Stimulated activated naive B cell treated with anti-CD40 and anti-IgM and Interleukin-4, amounts not matched to agents 10 μg/mL and 1 μg/mL and 100 μg/mL, for 72 hours (primary cell): ENCODE measurements around the gene INHBA.
A peak's percentile ranks its signal among the peaks of the same experiment; 100 is the strongest.

Experiments
- ATAC-seq, 2 donors: fragments of 150-1000 bp; cut with Tn5 transposase; replicated peaks; 2 replicates each; pipeline ENCODE4 v1.10.0; 2021; ENCODE audit warnings: moderate library complexity in 1 of 2
- DNase-seq: peaks from one replicate; pipeline ENCODE4 v3.0.0; 2021
- H3K27ac Mint-ChIP-seq: one replicate; pipeline ENCODE4 v1.8.0; 2022; ENCODE audit warnings: mild to moderate bottlenecking, mixed read lengths
- H3K27me3 Mint-ChIP-seq, 2 donors: one replicate each; pipeline ENCODE4 v1.8.0; 2022; ENCODE audit warnings: mixed read lengths in 2 of 2
- H3K36me3 Mint-ChIP-seq, 2 donors: one replicate each; pipeline ENCODE4 v1.8.0; 2022; ENCODE audit warnings: mixed read lengths in 2 of 2, mild to moderate bottlenecking in 1 of 2
- H3K4me1 Mint-ChIP-seq, 2 donors: one replicate each; pipeline ENCODE4 v1.8.0; 2022; ENCODE audit warnings: mixed read lengths in 2 of 2, mild to moderate bottlenecking in 1 of 2
- H3K4me3 Mint-ChIP-seq, 2 donors: one replicate each; pipeline ENCODE4 v1.8.0; 2022; ENCODE audit warnings: mild to moderate bottlenecking in 2 of 2, mixed read lengths in 2 of 2, moderate library complexity in 1 of 2
- H3K9me3 Mint-ChIP-seq, 2 donors: one replicate each; pipeline ENCODE4 v1.8.0; 2022; ENCODE audit warnings: mixed read lengths in 2 of 2, mild to moderate bottlenecking in 1 of 2

INHBA gene

GRCh38 chr7:41689815-41690214 is 13.1 kb downstream of the INHBA start:
- Mint-ChIP-seq H3K27ac (no peak overlapping the region), H3K27me3 (peaks cover 8 to 13% of the 10 kb centered on the region in 2 donors), H3K36me3 (no peaks in the 10 kb centered on the region), H3K9me3 (no peaks in the 10 kb centered on the region), H3K4me1 (peaks cover 0 to 6% of the 10 kb centered on the region in 2 donors), H3K4me3 (no peak overlapping the region)
- DNase-seq (no peak), ATAC-seq (no peak)

- ATAC-seq = no peak
- Mint-ChIP-seq H3K4me3 (no peak overlapping the region), H3K27me3 (peaks cover 4 to 5% of the 10 kb centered on the region in 2 donors), H3K27ac (no peak overlapping the region), H3K4me1 (peaks cover 0 to 6% of the 10 kb centered on the region in 2 donors), H3K9me3 (no peaks in the 10 kb centered on the region), H3K36me3 (no peaks in the 10 kb centered on the region)
- DNase-seq = no peak
Observed at GRCh38 chr7:41688906-41689305, 14.0 kb downstream of the INHBA start.

GRCh38 chr7:41688012-41688625 is 14.8 kb downstream of the INHBA start:
- H3K36me3 Mint-ChIP-seq = no peaks in the 10 kb centered on the region
- DNase-seq = no peak
- peaks cover 0 to 4% of the 10 kb centered on the region in 2 donors for H3K27me3 Mint-ChIP-seq
- H3K4me1 Mint-ChIP-seq = peaks cover 0 to 6% of the 10 kb centered on the region in 2 donors
- no peak overlapping the region for H3K27ac Mint-ChIP-seq
- H3K4me3 Mint-ChIP-seq = no peak overlapping the region
- no peak for ATAC-seq
- no peaks in the 10 kb centered on the region for H3K9me3 Mint-ChIP-seq

- DNase-seq = no peak
- Mint-ChIP-seq H3K27me3 (peaks cover 0 to 5% of the 10 kb centered on the region in 2 donors), H3K27ac (no peak overlapping the region), H3K4me3 (no peak overlapping the region), H3K36me3 (no peaks in the 10 kb centered on the region), H3K4me1 (peaks cover 0 to 3% of the 10 kb centered on the region in 2 donors), H3K9me3 (peaks cover 0 to 1% of the 10 kb centered on the region in 2 donors)
- peak; percentile 72 to 73 for ATAC-seq
Observed at GRCh38 chr7:41685684-41686083, 17.2 kb downstream of the INHBA start.

GRCh38 chr7:41682422-41682821 is 20.5 kb downstream of the INHBA start:
- Mint-ChIP-seq H3K4me1 (no peaks in the 10 kb centered on the region), H3K9me3 (peaks cover 0 to 1% of the 10 kb centered on the region in 2 donors), H3K27me3 (peaks cover 0 to 8% of the 10 kb centered on the region in 2 donors), H3K36me3 (no peaks in the 10 kb centered on the region), H3K27ac (no peak overlapping the region), H3K4me3 (no peak overlapping the region)
- no peak for ATAC-seq
- DNase-seq = no peak

GRCh38 chr7:41679566-41679965 is 23.3 kb downstream of the INHBA start:
- Mint-ChIP-seq H3K9me3 (peaks cover 0 to 1% of the 10 kb centered on the region in 2 donors), H3K27me3 (peaks cover 0 to 8% of the 10 kb centered on the region in 2 donors)
- ATAC-seq = no peak

GRCh38 chr7:41674505-41675023 is 28.3 kb downstream of the INHBA start:
- H3K27me3 Mint-ChIP-seq = no peaks in the 10 kb centered on the region
- no peaks in the 10 kb centered on the region for H3K36me3 Mint-ChIP-seq
- ATAC-seq (no peak), DNase-seq (no peak)
- H3K4me3 Mint-ChIP-seq = no peak overlapping the region
- H3K27ac Mint-ChIP-seq = no peak overlapping the region
- no peaks in the 10 kb centered on the region for H3K4me1 Mint-ChIP-seq
- H3K9me3 Mint-ChIP-seq = no peaks in the 10 kb centered on the region

More at GRCh38 chr7:41679566-41679965, 23.3 kb downstream of the INHBA start:
- no peaks in the 10 kb centered on the region for H3K36me3 Mint-ChIP-seq
- H3K4me1 Mint-ChIP-seq = no peaks in the 10 kb centered on the region
- no peak for DNase-seq
- no peak overlapping the region for H3K4me3 Mint-ChIP-seq
- H3K27ac Mint-ChIP-seq = no peak overlapping the region

- Mint-ChIP-seq H3K9me3 (no peaks in the 10 kb centered on the region), H3K4me3 (no peak overlapping the region), H3K27me3 (peaks cover 0 to 4% of the 10 kb centered on the region in 2 donors), H3K4me1 (no peaks in the 10 kb centered on the region), H3K36me3 (no peaks in the 10 kb centered on the region), H3K27ac (no peak overlapping the region)
- ATAC-seq (no peak), DNase-seq (no peak)
Observed at GRCh38 chr7:41661596-41661995, 41.3 kb downstream of the INHBA start.

- no peak for DNase-seq
- no peaks in the 10 kb centered on the region for H3K4me1 Mint-ChIP-seq
- H3K9me3 Mint-ChIP-seq = no peaks in the 10 kb centered on the region
Observed at GRCh38 chr7:41659539-41659938, 43.4 kb downstream of the INHBA start.

GRCh38 chr7:41656366-41656765 is 46.5 kb downstream of the INHBA start:
- H3K4me1 Mint-ChIP-seq = no peaks in the 10 kb centered on the region
- H3K36me3 Mint-ChIP-seq = no peaks in the 10 kb centered on the region
- DNase-seq (no peak), ATAC-seq (no peak)
- no peak overlapping the region for H3K4me3 Mint-ChIP-seq
- H3K27ac Mint-ChIP-seq = no peak overlapping the region
- H3K9me3 Mint-ChIP-seq = no peaks in the 10 kb centered on the region
- peaks cover 15 to 28% of the 10 kb centered on the region in 2 donors for H3K27me3 Mint-ChIP-seq

More at GRCh38 chr7:41659539-41659938, 43.4 kb downstream of the INHBA start:
- no peak for ATAC-seq
- Mint-ChIP-seq H3K4me3 (no peak overlapping the region), H3K27ac (no peak overlapping the region), H3K27me3 (peaks cover 0 to 6% of the 10 kb centered on the region in 2 donors), H3K36me3 (no peaks in the 10 kb centered on the region)

GRCh38 chr7:41655426-41655825 is 47.5 kb downstream of the INHBA start:
- H3K27ac Mint-ChIP-seq = no peak overlapping the region
- H3K4me3 Mint-ChIP-seq = no peak overlapping the region
- H3K36me3 Mint-ChIP-seq = no peaks in the 10 kb centered on the region
- DNase-seq (no peak), ATAC-seq (no peak)
- H3K9me3 Mint-ChIP-seq = no peaks in the 10 kb centered on the region
- peaks cover 15 to 28% of the 10 kb centered on the region in 2 donors for H3K27me3 Mint-ChIP-seq
- no peaks in the 10 kb centered on the region for H3K4me1 Mint-ChIP-seq

GRCh38 chr7:41652267-41652666 is 50.6 kb downstream of the INHBA start:
- no peaks in the 10 kb centered on the region for H3K36me3 Mint-ChIP-seq
- H3K9me3 Mint-ChIP-seq = no peaks in the 10 kb centered on the region
- peaks cover 19 to 34% of the 10 kb centered on the region in 2 donors for H3K27me3 Mint-ChIP-seq
- no peak for ATAC-seq
- no peak overlapping the region for H3K4me3 Mint-ChIP-seq
- H3K4me1 Mint-ChIP-seq = no peaks in the 10 kb centered on the region
- H3K27ac Mint-ChIP-seq = no peak overlapping the region
- no peak for DNase-seq

- Mint-ChIP-seq H3K27me3 (peaks cover 14 to 23% of the 10 kb centered on the region in 2 donors), H3K36me3 (no peaks in the 10 kb centered on the region), H3K4me1 (no peaks in the 10 kb centered on the region), H3K9me3 (no peaks in the 10 kb centered on the region), H3K4me3 (no peak overlapping the region), H3K27ac (no peak overlapping the region)
- no peak for DNase-seq
- no peak for ATAC-seq
Observed at GRCh38 chr7:41648501-41648900, 54.4 kb downstream of the INHBA start.

- H3K36me3 Mint-ChIP-seq = no peaks in the 10 kb centered on the region
Observed at GRCh38 chr7:41643616-41644015, 59.3 kb downstream of the INHBA start.

GRCh38 chr7:41641665-41642014 is 61.2 kb downstream of the INHBA start:
- Mint-ChIP-seq H3K27me3 (peaks cover 5 to 11% of the 10 kb centered on the region in 2 donors), H3K4me3 (no peak overlapping the region), H3K4me1 (no peaks in the 10 kb centered on the region), H3K27ac (no peak overlapping the region), H3K36me3 (no peaks in the 10 kb centered on the region), H3K9me3 (peaks cover 0 to 2% of the 10 kb centered on the region in 2 donors)
- ATAC-seq (no peak), DNase-seq (no peak)

More at GRCh38 chr7:41643616-41644015, 59.3 kb downstream of the INHBA start:
- peaks cover 11 to 15% of the 10 kb centered on the region in 2 donors for H3K27me3 Mint-ChIP-seq
- H3K27ac Mint-ChIP-seq = no peak overlapping the region
- no peaks in the 10 kb centered on the region for H3K4me1 Mint-ChIP-seq
- no peak for DNase-seq
- no peak overlapping the region for H3K4me3 Mint-ChIP-seq
- peaks cover 0 to 2% of the 10 kb centered on the region in 2 donors for H3K9me3 Mint-ChIP-seq
- no peak for ATAC-seq
